Measurements from ENCODE around the gene COA1. TPM values are rescaled to one million over a fixed set of nuclear protein-coding genes. Genes with fewer than 3 reads are reported as not detected.

COA1 gene
- polyA plus RNA-seq, 1 donor from 2014 or later = 157 TPM

GRCh38 chr7:43649755-43650274 lies 79.5 kb downstream of the COA1 start:
- Histone ChIP-seq H3K79me2 (replicated peaks; ENCODE audit: insufficient read depth, low read length) (no peaks in the 10 kb centered on the region), H3K9ac (ENCODE audit: low read length) (no peak overlapping the region), H3K27ac (ENCODE audit: low read length) (no peak overlapping the region), H3K27me3 (ENCODE audit: insufficient read depth, low read depth, low read length) (no peaks in the 10 kb centered on the region), H3K4me2 (ENCODE audit: low read length) (no peak overlapping the region), H3K9me3 (ENCODE audit: low read length) (no peaks in the 10 kb centered on the region), H3K36me3 (ENCODE audit: insufficient read depth, low read length) (no peaks in the 10 kb centered on the region), H3K4me3 (ENCODE audit: low read length) (no peak overlapping the region), H2AFZ (ENCODE audit: low read depth, low read length) (no peak overlapping the region), H3K9me2 (ENCODE audit: insufficient read depth, low read length) (no peaks in the 10 kb centered on the region), H4K20me1 (ENCODE audit: insufficient read depth) (no peaks in the 10 kb centered on the region), H3F3A (ENCODE audit: insufficient read depth, low read length, poor library complexity, severe bottlenecking) (no peaks in the 10 kb centered on the region)
- TF ChIP-seq MXI1 (conservative IDR thresholded peaks at IDR 0.05; ENCODE audit: poor library complexity, severe bottlenecking) (no peak), EP300 (conservative IDR thresholded peaks at IDR 0.05; ENCODE audit: poor library complexity, severe bottlenecking) (no peak), EZH2 (IDR thresholded peaks at IDR 0.05; ENCODE audit: borderline replicate concordance, insufficient read depth, low read length, poor library complexity, severe bottlenecking) (no peak)

GRCh38 chr7:43648473-43649406 lies 80.6 kb downstream of the COA1 start:
- no peaks in the 10 kb centered on the region for H3K36me3 ChIP-seq (ENCODE audit: insufficient read depth, low read length)
- H3K9me3 ChIP-seq (ENCODE audit: low read length) = no peaks in the 10 kb centered on the region
- TF ChIP-seq EP300 (conservative IDR thresholded peaks at IDR 0.05; ENCODE audit: poor library complexity, severe bottlenecking) (no peak), REST (IDR thresholded peaks at IDR 0.05; ENCODE audit: borderline replicate concordance) (no peak), TAF1 (IDR thresholded peaks at IDR 0.05; ENCODE audit: low read depth) (no peak), RAD21 (conservative IDR thresholded peaks at IDR 0.05) (no peak), SMC3 (conservative IDR thresholded peaks at IDR 0.05; ENCODE audit: poor library complexity) (no peak), EZH2 (IDR thresholded peaks at IDR 0.05; ENCODE audit: borderline replicate concordance, insufficient read depth, low read length, poor library complexity, severe bottlenecking) (no peak), POLR2AphosphoS5 (IDR thresholded peaks at IDR 0.05) (no peak), MXI1 (conservative IDR thresholded peaks at IDR 0.05; ENCODE audit: poor library complexity, severe bottlenecking) (no peak), CTCF (IDR thresholded peaks at IDR 0.05; ENCODE audit: poor library complexity, severe bottlenecking) (no peak)
- no peak overlapping the region for H3K4me3 ChIP-seq (ENCODE audit: low read length)
- H2AFZ ChIP-seq (ENCODE audit: low read depth, low read length) = no peak overlapping the region
- no peaks in the 10 kb centered on the region for H3K79me2 ChIP-seq (replicated peaks; ENCODE audit: insufficient read depth, low read length)
- H3K27ac ChIP-seq (ENCODE audit: low read length) = no peak overlapping the region
- no peaks in the 10 kb centered on the region for H3K9me2 ChIP-seq (ENCODE audit: insufficient read depth, low read length)
- no peaks in the 10 kb centered on the region for H3K27me3 ChIP-seq (ENCODE audit: insufficient read depth, low read depth, low read length)
- H3K4me2 ChIP-seq (ENCODE audit: low read length) = no peak overlapping the region
- no peak overlapping the region for H3K9ac ChIP-seq (ENCODE audit: low read length)
- H3F3A ChIP-seq (ENCODE audit: insufficient read depth, low read length, poor library complexity, severe bottlenecking) = no peaks in the 10 kb centered on the region
- no peaks in the 10 kb centered on the region for H4K20me1 ChIP-seq (ENCODE audit: insufficient read depth)

Data from neural cell (in vitro differentiated cells).